VCaP (cell line): ENCODE data around the gene PPM1G.

Experiments
- H3K27ac ChIP-seq: fragments of 450-650 bp; 2 replicates; pipeline ENCODE4 v1.5.1; 2017
- TF ChIP-seq, protein P1 (sequence below): fragments of 450-650 bp; conservative IDR thresholded peaks from 2 replicates; pipeline ENCODE4 v1.5.1; 2017; ENCODE audit warnings: mild to moderate bottlenecking, moderate library complexity

The PPM1G gene, protein sequence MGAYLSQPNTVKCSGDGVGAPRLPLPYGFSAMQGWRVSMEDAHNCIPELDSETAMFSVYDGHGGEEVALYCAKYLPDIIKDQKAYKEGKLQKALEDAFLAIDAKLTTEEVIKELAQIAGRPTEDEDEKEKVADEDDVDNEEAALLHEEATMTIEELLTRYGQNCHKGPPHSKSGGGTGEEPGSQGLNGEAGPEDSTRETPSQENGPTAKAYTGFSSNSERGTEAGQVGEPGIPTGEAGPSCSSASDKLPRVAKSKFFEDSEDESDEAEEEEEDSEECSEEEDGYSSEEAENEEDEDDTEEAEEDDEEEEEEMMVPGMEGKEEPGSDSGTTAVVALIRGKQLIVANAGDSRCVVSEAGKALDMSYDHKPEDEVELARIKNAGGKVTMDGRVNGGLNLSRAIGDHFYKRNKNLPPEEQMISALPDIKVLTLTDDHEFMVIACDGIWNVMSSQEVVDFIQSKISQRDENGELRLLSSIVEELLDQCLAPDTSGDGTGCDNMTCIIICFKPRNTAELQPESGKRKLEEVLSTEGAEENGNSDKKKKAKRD

DNA sequence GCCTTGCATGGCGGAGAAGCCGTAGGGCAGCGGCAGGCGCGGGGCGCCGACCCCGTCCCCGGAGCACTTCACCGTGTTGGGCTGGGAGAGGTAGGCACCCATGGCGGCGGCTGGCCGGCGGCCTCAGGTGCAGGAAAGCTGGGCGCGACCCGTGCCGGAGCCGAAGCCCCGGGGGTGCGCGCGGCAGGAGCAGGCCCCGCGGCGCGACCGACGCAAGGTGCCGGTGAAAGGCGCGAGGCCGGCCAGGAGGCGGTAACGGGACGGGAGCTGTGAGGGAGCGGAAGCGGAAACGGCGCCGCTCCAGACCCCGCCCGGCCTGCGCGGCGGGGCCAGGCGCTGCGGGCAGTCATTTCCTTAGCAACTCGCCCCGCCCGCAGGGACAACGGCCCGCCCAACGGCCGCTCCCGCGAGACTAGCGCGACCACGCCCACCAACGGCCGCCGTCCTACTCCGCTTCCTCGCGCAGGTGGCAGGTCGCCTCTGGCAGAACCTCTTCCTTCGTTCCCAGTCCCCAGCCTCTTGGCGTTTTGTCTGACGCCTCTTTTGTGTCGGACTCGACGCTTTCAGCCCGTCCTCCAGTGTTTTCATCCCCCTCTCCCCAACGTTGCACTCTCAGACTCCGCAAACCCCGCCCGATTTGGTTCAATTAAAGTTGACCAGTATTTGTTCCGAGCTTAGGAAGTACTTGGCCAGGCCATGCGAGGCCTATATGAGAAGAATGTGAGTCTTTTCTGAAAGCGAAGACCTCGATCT lies at the start of gene PPM1G:
Gene PPM1G, minus strand, starts transcription at position 271 of the 753 bp plus-strand sequence. Its CDS starts 169 bp downstream, at position 102.
- peak within 1 kb of the TSS; percentile 92 for H3K27ac ChIP-seq
- TF ChIP-seq, protein P1, sequence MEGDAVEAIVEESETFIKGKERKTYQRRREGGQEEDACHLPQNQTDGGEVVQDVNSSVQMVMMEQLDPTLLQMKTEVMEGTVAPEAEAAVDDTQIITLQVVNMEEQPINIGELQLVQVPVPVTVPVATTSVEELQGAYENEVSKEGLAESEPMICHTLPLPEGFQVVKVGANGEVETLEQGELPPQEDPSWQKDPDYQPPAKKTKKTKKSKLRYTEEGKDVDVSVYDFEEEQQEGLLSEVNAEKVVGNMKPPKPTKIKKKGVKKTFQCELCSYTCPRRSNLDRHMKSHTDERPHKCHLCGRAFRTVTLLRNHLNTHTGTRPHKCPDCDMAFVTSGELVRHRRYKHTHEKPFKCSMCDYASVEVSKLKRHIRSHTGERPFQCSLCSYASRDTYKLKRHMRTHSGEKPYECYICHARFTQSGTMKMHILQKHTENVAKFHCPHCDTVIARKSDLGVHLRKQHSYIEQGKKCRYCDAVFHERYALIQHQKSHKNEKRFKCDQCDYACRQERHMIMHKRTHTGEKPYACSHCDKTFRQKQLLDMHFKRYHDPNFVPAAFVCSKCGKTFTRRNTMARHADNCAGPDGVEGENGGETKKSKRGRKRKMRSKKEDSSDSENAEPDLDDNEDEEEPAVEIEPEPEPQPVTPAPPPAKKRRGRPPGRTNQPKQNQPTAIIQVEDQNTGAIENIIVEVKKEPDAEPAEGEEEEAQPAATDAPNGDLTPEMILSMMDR: no peak

DNA sequence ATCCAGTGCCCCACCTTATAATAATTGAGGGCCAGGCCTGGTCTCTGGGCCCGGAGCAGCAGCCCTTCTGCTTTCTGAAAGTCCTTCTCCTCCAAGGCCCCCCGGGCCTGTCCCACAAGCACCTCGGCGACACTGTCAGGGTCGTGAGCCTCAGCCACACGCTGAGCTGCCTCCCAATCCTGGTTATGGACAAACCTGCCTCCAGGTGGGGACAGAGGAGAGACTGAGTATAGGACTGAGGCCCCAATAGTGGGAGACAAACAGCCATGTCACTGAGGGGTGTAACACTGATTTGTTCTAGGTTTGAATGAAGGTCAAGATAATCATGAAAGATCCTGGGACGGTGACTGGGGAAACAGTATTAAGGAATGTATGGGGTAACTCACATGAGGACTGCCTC lies 44.6 kb upstream of the PPM1G start:
- TF ChIP-seq, protein P1: no peak
- H3K27ac ChIP-seq: no peak overlapping the region

DNA sequence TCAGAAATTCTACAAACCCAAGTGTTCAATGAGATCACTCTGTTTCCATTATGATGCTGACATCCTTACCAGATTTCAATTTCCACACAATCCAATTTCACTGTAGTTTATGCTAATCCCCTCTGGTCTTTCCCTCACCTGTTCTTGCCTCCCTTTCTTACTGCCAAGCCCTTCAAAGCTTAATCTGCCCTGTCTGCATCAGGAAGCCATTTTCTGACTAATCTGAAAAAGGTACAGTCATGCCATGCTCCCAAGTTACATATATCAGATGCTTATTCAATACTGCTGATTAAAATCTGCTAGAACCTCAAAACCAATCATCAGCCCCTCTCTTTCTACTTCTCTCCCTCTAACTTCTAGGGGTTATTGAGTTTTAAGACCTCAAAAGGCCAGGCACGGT lies 41.7 kb upstream of the PPM1G start:
- TF ChIP-seq, protein P1: no peak
- no peak overlapping the region for H3K27ac ChIP-seq

DNA sequence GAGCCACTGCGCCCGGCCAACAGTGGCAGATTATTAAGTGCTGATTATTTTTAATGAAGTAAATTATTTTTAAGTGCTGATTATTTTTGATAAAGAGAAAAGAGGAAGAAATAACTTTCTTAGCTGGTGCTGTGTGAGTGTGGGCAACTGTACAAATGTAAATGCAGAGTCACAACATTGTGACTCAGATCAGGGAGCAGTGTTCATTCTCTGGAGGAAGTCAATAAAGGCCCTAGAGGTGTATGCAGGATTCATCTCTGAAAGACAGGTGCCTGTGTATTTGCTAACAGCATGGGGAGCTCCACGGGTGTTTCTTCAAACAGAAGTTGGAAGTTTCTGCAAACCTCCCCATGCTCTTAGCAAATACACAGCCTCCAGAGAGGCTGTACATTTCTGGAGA lies 39.0 kb upstream of the PPM1G start:
- TF ChIP-seq, protein P1: no peak
- H3K27ac ChIP-seq: no peak overlapping the region

DNA sequence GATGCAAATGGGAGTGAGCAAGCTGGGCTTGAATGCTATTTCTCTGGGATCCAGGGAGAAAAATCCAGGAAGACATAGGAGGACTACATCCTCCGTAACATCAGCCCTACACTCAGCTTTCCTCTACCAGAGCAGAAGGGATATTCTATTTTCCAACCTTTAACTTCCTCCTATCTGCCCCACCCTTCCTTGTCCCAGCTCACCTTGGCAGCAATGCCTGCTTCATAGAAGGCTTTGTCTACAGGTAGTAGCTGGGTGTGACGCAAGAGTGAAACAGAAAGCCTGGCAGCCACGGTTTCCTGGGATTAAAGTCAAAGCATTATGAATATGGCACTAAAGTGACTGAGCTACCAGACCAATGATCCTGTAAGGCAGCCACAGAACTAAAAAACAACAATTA lies 36.7 kb upstream of the PPM1G start:
- H3K27ac ChIP-seq: no peak overlapping the region

DNA sequence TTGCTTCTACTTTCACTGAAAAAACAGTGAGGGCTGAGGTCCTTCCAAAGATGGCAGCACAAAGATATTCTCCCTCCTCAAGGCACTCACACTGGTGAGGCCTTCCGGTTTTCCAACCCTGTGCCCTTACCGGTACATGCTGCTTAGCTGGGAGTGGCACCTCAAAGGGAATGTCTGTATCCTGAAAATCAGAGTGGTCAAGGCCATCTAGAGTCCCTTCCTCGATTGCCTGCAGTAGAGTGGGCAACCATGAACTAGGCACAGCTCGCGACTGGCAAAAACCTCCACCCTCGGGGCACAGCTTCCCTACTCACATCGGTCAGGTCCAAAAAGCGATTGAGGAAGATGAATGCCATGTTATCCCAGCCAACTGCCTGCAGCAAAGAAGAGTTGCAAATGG lies 36.2 kb upstream of the PPM1G start:
- TF ChIP-seq, protein P1: no peak
- no peak overlapping the region for H3K27ac ChIP-seq

More for the DNA sequence above, 36.7 kb upstream of the PPM1G start:
- TF ChIP-seq, protein P1: no peak

DNA sequence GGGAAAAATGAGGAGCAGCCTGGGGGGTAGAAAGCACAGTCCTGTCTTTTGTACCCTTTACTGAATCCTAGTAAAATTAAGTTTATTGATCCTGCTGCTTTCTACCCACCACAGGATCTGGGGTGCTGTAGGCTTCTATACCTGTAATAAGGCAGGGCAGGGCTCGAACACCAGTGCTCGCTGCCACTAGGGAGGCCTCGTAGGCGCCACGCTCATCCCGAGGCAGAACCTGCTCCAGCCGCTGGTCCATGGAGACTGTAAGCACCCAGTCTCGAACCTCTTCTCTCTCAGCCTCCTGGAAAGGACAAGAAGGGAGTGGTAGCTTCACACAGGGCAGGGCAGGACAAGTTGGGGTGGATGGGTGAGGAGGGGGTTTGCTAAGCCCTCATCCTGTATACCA lies 35.8 kb upstream of the PPM1G start:
- TF ChIP-seq, protein P1: no peak
- H3K27ac ChIP-seq: no peak overlapping the region
